HepG2 (cell line): ENCODE data around the gene COL4A3. TPM values are rescaled to one million over a fixed set of nuclear protein-coding genes. Genes with fewer than 3 reads are reported as not detected.

Experiments
- ARNTL ChIP-seq: sonication (generic); formaldehyde crosslinking; IDR thresholded peaks from 2 replicates; pipeline ENCODE4 v1.4.0; 2020; ENCODE audit warnings: mild to moderate bottlenecking, missing genetic modification reagents
- BRD4 ChIP-seq: sonication (generic); formaldehyde crosslinking; IDR thresholded peaks from 2 replicates; pipeline ENCODE4 v1.4.0; 2020; ENCODE audit warnings: missing genetic modification reagents
- FOXJ3 ChIP-seq: sonication (generic); formaldehyde crosslinking; IDR thresholded peaks from 2 replicates; pipeline ENCODE4 v1.4.0; 2020; ENCODE audit warnings: missing genetic modification reagents, mild to moderate bottlenecking, borderline replicate concordance
- KAT8 ChIP-seq: IDR thresholded peaks from 2 replicates; pipeline ENCODE4 v1.6.1; 2016; ENCODE audit warnings: missing genetic modification reagents, missing compliant biosample characterization
- KDM3A ChIP-seq: IDR thresholded peaks from 2 replicates; pipeline ENCODE4 v1.6.1; 2018; ENCODE audit warnings: low read depth, missing compliant biosample characterization
- PPARG ChIP-seq: conservative IDR thresholded peaks from 2 replicates; pipeline ENCODE4 v1.6.1; 2016; ENCODE audit warnings: missing biosample characterization, missing genetic modification reagents
- SMAD9 ChIP-seq: sonication (generic); formaldehyde crosslinking; IDR thresholded peaks from 2 replicates; pipeline ENCODE4 v1.5.1; 2020; ENCODE audit warnings: mild to moderate bottlenecking, missing genetic modification reagents
- SNAI1 ChIP-seq: sonication (generic); formaldehyde crosslinking; IDR thresholded peaks from 2 replicates; pipeline ENCODE4 v1.5.0; 2020; ENCODE audit warnings: mild to moderate bottlenecking, missing genetic modification reagents, borderline replicate concordance
- SYNCRIP ChIP-seq: fragments of 200-400 bp; formaldehyde crosslinking; IDR thresholded peaks from 2 replicates; pipeline ENCODE4 v1.6.1; 2018; ENCODE audit warnings: mild to moderate bottlenecking, low read depth, low read length; ENCODE audit not compliant: insufficient read depth
- TRIM24 ChIP-seq: sonication (generic); formaldehyde crosslinking; IDR thresholded peaks from 2 replicates; pipeline ENCODE4 v1.8.0; 2022; ENCODE audit warnings: mild to moderate bottlenecking, missing genetic modification reagents
- ZNF143 ChIP-seq: sonication (generic); formaldehyde crosslinking; IDR thresholded peaks from 2 replicates; pipeline ENCODE4 v1.4.0; 2020; ENCODE audit warnings: missing genetic modification reagents
- ZNF24 ChIP-seq: fragments of 450-650 bp; IDR thresholded peaks from 2 replicates; pipeline ENCODE4 v1.6.1; 2017; ENCODE audit warnings: antibody characterized with exemption, mild to moderate bottlenecking
- ZNF350 ChIP-seq: sonication (generic); formaldehyde crosslinking; IDR thresholded peaks from 2 replicates; pipeline ENCODE4 v1.4.0; 2020; ENCODE audit warnings: mild to moderate bottlenecking, low read depth, missing genetic modification reagents, borderline replicate concordance
- ZNF781 ChIP-seq: sonication (generic); formaldehyde crosslinking; IDR thresholded peaks from 2 replicates; pipeline ENCODE4 v1.5.1; 2020; ENCODE audit warnings: borderline replicate concordance, mild to moderate bottlenecking, missing genetic modification reagents; ENCODE audit errors: not compliant biosample characterization
- polyA plus RNA-seq, 8 experiments: library from polyadenylated mRNA; depleted of rRNA in 3 of 8; stranded (reverse) in 7 of 8; unstranded in 1 of 8; fragments of >200 nt; fragmentation: Illumina TruSeq in 4 of 8; extraction: Trizol in 4 of 8; gene quantifications; 2 replicates each; pipeline versions ENCODE4 v1.2.1 to v1.2.3, GENCODE V29; 2011 to 2016; ENCODE audit warnings: low read depth in 4 of 8, missing spikeins in 1 of 8, mixed read lengths in 1 of 8; ENCODE audit not compliant: insufficient read depth in 1 of 8
- total RNA-seq, 5 experiments: library from RNA; depleted of rRNA; stranded (reverse); fragments of >200 nt; fragmentation: Illumina TruSeq; extraction: Trizol; gene quantifications; 2 replicates each; pipeline ENCODE4 v1.2.3, GENCODE V29; 2016; ENCODE audit warnings: low read depth in 1 of 5
- TF ChIP-seq, protein P1 (sequence below): sonication (generic); formaldehyde crosslinking; conservative IDR thresholded peaks from 2 replicates; pipeline ENCODE4 v1.4.0; 2020; ENCODE audit warnings: missing genetic modification reagents
- TF ChIP-seq, protein P2 (sequence below): IDR thresholded peaks from 2 replicates; pipeline ENCODE4 v1.6.1; 2016; ENCODE audit warnings: mild to moderate bottlenecking, missing biosample characterization, missing genetic modification reagents
- TF ChIP-seq, protein P3 (sequence below): IDR thresholded peaks from 2 replicates; pipeline ENCODE4 v1.6.1; 2012; ENCODE audit warnings: inconsistent platforms
- TF ChIP-seq, protein P4 (sequence below): sonication (generic); formaldehyde crosslinking; IDR thresholded peaks from 2 replicates; pipeline ENCODE4 v1.5.0; 2020; ENCODE audit warnings: mild to moderate bottlenecking, missing genetic modification reagents
- TF ChIP-seq, protein P5 (sequence below): sonication (generic); formaldehyde crosslinking; IDR thresholded peaks from 2 replicates; pipeline ENCODE4 v1.4.0; 2020; ENCODE audit warnings: missing genetic modification reagents
- TF ChIP-seq, protein P6 (sequence below): sonication (generic); formaldehyde crosslinking; IDR thresholded peaks from 2 replicates; pipeline ENCODE4 v1.5.0; 2020; ENCODE audit warnings: missing genetic modification reagents, mild to moderate bottlenecking, borderline replicate concordance
- TF ChIP-seq, protein P7 (sequence below): sonication (generic); formaldehyde crosslinking; IDR thresholded peaks from 2 replicates; pipeline ENCODE4 v1.8.1; 2023; ENCODE audit warnings: missing genetic modification reagents, inconsistent platforms, borderline replicate concordance
- TF ChIP-seq, protein P8 (sequence below): conservative IDR thresholded peaks from 2 replicates; pipeline ENCODE4 v1.6.1; 2018; ENCODE audit warnings: missing genetic modification reagents

COL4A3 gene
- total and polyA plus RNA-seq, 2 of the 13 experiments (the other 11 are each of a cell fraction or from before 2014, with no cell fraction given) = 0.02 TPM; not detected in 1

DNA sequence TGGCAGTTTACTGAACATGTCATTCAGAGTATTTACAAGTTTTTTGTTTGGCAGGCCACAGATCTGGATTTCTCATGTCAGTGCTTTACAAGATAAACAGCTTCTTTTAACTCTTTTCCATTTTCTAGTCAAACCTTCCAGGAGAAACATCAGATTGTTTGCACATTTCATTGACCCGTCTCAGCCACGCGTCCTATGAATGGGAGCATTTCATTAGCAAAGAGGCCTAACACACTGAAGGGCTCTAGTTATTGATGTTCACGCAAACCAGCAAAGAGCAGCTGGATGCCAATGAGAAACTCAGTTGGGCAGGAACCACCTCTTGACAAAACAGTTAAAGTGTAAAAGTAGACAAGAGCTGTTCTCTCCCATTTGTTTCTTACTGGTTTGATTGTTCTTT is 131.4 kb downstream of the COL4A3 start (continued):
- TF ChIP-seq, protein P1, sequence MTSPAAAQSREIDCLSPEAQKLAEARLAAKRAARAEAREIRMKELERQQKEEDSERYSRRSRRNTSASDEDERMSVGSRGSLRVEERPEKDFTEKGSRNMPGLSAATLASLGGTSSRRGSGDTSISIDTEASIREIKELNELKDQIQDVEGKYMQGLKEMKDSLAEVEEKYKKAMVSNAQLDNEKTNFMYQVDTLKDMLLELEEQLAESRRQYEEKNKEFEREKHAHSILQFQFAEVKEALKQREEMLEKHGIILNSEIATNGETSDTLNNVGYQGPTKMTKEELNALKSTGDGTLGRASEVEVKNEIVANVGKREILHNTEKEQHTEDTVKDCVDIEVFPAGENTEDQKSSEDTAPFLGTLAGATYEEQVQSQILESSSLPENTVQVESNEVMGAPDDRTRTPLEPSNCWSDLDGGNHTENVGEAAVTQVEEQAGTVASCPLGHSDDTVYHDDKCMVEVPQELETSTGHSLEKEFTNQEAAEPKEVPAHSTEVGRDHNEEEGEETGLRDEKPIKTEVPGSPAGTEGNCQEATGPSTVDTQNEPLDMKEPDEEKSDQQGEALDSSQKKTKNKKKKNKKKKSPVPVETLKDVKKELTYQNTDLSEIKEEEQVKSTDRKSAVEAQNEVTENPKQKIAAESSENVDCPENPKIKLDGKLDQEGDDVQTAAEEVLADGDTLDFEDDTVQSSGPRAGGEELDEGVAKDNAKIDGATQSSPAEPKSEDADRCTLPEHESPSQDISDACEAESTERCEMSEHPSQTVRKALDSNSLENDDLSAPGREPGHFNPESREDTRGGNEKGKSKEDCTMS (CRISPR knock-in tag) = no peak
- TF ChIP-seq SNAI1 (CRISPR knock-in tag) = no peak
- TF ChIP-seq, protein P2, sequence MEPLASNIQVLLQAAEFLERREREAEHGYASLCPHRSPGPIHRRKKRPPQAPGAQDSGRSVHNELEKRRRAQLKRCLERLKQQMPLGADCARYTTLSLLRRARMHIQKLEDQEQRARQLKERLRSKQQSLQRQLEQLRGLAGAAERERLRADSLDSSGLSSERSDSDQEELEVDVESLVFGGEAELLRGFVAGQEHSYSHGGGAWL (CRISPR knock-in tag) = no peak
- TF ChIP-seq ZNF350 (CRISPR knock-in tag) = no peak
- TF ChIP-seq, protein P3, sequence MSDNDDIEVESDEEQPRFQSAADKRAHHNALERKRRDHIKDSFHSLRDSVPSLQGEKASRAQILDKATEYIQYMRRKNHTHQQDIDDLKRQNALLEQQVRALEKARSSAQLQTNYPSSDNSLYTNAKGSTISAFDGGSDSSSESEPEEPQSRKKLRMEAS = peak; percentile 63
- no peak for TF ChIP-seq KAT8 (CRISPR knock-in tag)
- no peak for TF ChIP-seq ZNF24
- TF ChIP-seq, protein P4, sequence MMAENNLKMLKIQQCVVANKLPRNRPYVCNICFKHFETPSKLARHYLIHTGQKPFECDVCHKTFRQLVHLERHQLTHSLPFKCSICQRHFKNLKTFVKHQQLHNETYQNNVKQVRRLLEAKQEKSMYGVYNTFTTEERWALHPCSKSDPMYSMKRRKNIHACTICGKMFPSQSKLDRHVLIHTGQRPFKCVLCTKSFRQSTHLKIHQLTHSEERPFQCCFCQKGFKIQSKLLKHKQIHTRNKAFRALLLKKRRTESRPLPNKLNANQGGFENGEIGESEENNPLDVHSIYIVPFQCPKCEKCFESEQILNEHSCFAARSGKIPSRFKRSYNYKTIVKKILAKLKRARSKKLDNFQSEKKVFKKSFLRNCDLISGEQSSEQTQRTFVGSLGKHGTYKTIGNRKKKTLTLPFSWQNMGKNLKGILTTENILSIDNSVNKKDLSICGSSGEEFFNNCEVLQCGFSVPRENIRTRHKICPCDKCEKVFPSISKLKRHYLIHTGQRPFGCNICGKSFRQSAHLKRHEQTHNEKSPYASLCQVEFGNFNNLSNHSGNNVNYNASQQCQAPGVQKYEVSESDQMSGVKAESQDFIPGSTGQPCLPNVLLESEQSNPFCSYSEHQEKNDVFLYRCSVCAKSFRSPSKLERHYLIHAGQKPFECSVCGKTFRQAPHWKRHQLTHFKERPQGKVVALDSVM (CRISPR knock-in tag) = no peak
- TF ChIP-seq, protein P5, sequence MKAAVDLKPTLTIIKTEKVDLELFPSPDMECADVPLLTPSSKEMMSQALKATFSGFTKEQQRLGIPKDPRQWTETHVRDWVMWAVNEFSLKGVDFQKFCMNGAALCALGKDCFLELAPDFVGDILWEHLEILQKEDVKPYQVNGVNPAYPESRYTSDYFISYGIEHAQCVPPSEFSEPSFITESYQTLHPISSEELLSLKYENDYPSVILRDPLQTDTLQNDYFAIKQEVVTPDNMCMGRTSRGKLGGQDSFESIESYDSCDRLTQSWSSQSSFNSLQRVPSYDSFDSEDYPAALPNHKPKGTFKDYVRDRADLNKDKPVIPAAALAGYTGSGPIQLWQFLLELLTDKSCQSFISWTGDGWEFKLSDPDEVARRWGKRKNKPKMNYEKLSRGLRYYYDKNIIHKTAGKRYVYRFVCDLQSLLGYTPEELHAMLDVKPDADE = no peak
- no peak for TF ChIP-seq SMAD9 (CRISPR knock-in tag)
- no peak for TF ChIP-seq ARNTL (CRISPR knock-in tag)
- TF ChIP-seq TRIM24 (CRISPR knock-in tag) = no peak
- no peak for TF ChIP-seq ZNF781 (CRISPR knock-in tag)
- no peak for TF ChIP-seq FOXJ3 (CRISPR knock-in tag)
- TF ChIP-seq ZNF143 (CRISPR knock-in tag) = no peak
- TF ChIP-seq SYNCRIP = no peak
- TF ChIP-seq, protein P6, sequence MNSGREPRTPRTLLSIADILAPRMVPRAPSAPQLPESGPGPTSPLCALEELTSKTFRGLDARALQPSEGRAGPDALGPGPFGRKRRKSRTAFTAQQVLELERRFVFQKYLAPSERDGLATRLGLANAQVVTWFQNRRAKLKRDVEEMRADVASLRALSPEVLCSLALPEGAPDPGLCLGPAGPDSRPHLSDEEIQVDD (CRISPR knock-in tag) = no peak
- TF ChIP-seq, protein P7, sequence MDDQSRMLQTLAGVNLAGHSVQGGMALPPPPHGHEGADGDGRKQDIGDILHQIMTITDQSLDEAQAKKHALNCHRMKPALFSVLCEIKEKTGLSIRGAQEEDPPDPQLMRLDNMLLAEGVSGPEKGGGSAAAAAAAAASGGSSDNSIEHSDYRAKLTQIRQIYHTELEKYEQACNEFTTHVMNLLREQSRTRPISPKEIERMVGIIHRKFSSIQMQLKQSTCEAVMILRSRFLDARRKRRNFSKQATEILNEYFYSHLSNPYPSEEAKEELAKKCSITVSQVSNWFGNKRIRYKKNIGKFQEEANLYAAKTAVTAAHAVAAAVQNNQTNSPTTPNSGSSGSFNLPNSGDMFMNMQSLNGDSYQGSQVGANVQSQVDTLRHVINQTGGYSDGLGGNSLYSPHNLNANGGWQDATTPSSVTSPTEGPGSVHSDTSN (CRISPR knock-in tag) = no peak
- TF ChIP-seq, protein P8, sequence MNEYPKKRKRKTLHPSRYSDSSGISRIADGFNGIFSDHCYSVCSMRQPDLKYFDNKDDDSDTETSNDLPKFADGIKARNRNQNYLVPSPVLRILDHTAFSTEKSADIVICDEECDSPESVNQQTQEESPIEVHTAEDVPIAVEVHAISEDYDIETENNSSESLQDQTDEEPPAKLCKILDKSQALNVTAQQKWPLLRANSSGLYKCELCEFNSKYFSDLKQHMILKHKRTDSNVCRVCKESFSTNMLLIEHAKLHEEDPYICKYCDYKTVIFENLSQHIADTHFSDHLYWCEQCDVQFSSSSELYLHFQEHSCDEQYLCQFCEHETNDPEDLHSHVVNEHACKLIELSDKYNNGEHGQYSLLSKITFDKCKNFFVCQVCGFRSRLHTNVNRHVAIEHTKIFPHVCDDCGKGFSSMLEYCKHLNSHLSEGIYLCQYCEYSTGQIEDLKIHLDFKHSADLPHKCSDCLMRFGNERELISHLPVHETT = no peak
- no peak for TF ChIP-seq PPARG
- no peak for TF ChIP-seq KDM3A
- no peak for TF ChIP-seq BRD4 (CRISPR knock-in tag)
